GM21360 (cell line): ENCODE results near the gene HEATR5B.
A peak's percentile ranks its signal among the peaks of the same experiment; 100 is the strongest.
"Not testable (repeated sequence)": the region's sequence is repeated elsewhere in the genome, so short reads cannot be mapped to it uniquely, and the experiment has no call there.

Source experiments
- ATAC-seq: cut with Tn5 transposase; IDR thresholded peaks from one replicate; pipeline ENCODE4 v1.9.1; 2021; ENCODE audit warnings: mild to moderate bottlenecking, moderate library complexity; ENCODE audit not compliant: unreplicated experiment

HEATR5B gene

GRCh38 chr2:37068686-37069085, 15.5 kb downstream of the HEATR5B start:
- ATAC-seq = no peak

- no peak for ATAC-seq
Measured at GRCh38 chr2:37061776-37062175, 22.4 kb downstream of the HEATR5B start.

GRCh38 chr2:37061013-37061711, 23.0 kb downstream of the HEATR5B start:
- no peak for ATAC-seq

GRCh38 chr2:37060446-37060845, 23.7 kb downstream of the HEATR5B start:
- ATAC-seq = no peak

GRCh38 chr2:37059841-37060240, 24.3 kb downstream of the HEATR5B start:
- no peak for ATAC-seq

GRCh38 chr2:37052600-37053332, 31.4 kb downstream of the HEATR5B start:
- ATAC-seq = no peak

- no peak for ATAC-seq
Measured at GRCh38 chr2:37039580-37039979, 44.6 kb downstream of the HEATR5B start.

- ATAC-seq = no peak
Measured at GRCh38 chr2:37037771-37038170, 46.4 kb downstream of the HEATR5B start.

- no peak for ATAC-seq
Measured at GRCh38 chr2:37029758-37030157, 54.4 kb downstream of the HEATR5B start.

GRCh38 chr2:37026050-37026449, 58.1 kb downstream of the HEATR5B start:
- no peak for ATAC-seq

GRCh38 chr2:37020887-37021796, 63.0 kb downstream of the HEATR5B start:
- ATAC-seq = no peak

- no peak for ATAC-seq
Measured at GRCh38 chr2:37020212-37020886, 63.8 kb downstream of the HEATR5B start.

- peak; percentile 17 for ATAC-seq
Measured at GRCh38 chr2:37013315-37013641, 70.9 kb downstream of the HEATR5B start.

- no peak for ATAC-seq
Measured at GRCh38 chr2:37011130-37011529, 73.0 kb downstream of the HEATR5B start.

- peak; percentile 100 for ATAC-seq
Measured at GRCh38 chr2:37005118-37005868, 78.9 kb downstream of the HEATR5B start.

- ATAC-seq = no peak
Measured at GRCh38 chr2:37000988-37001556, 83.1 kb downstream of the HEATR5B start.

- ATAC-seq = no peak
Measured at GRCh38 chr2:37000318-37000717, 83.9 kb downstream of the HEATR5B start.

GRCh38 chr2:36999416-36999815, 84.8 kb downstream of the HEATR5B start:
- not testable (repeated sequence) for ATAC-seq

- no peak for ATAC-seq
Measured at GRCh38 chr2:36993841-36994620, 90.1 kb downstream of the HEATR5B start.
